Measurements from ENCODE around the gene FCRL3. TPM values are rescaled to one million over a fixed set of nuclear protein-coding genes. Genes with fewer than 3 reads are reported as not detected.

Gene FCRL3
- total and polyA plus RNA-seq, 2 of the 4 experiments (the other 2 are of a cell fraction): not detected

- CTCF ChIA-PET: interaction anchor here (0.6 kb wide), 1 partner anchor 10 kb away, joined by 4 read pairs; no protein-coding TSS in a partner anchor
- Histone ChIP-seq H4K20me1 (ENCODE audit: insufficient read depth, low read length) (no peaks in the 10 kb centered on the region), H3K56ac (ENCODE audit: extremely low read depth, insufficient read depth, low read length) (no peak overlapping the region), H3K23ac (ENCODE audit: low read depth, low read length) (no peak overlapping the region), H2BK120ac (ENCODE audit: low read depth, low read length) (no peak overlapping the region), H3K9me3 (ENCODE audit: control insufficient read depth, insufficient read depth, low read length) (no peaks in the 10 kb centered on the region), H2AK9ac (replicated peaks; ENCODE audit: low read depth, low read length, poor library complexity) (no peak overlapping the region), H3K4me2 (ENCODE audit: low read depth, low read length) (no peak overlapping the region), H4K5ac (ENCODE audit: low read depth, low read length) (no peak overlapping the region), H3K14ac (replicated peaks; ENCODE audit: low read depth, low read length) (no peak overlapping the region), H2AFZ (replicated peaks; ENCODE audit: low read length, poor library complexity) (no peak overlapping the region), H3K27ac (ENCODE audit: insufficient read depth, low read length) (no peak overlapping the region), H3K9ac (ENCODE audit: low read depth, low read length) (no peak overlapping the region), H2BK5ac (ENCODE audit: low read depth, low read length, poor library complexity, severe bottlenecking) (no peak overlapping the region), H3K4me1 (ENCODE audit: control insufficient read depth, insufficient read depth, low read length) (no peaks in the 10 kb centered on the region), H3K9me1 (ENCODE audit: insufficient read depth, low read length) (no peaks in the 10 kb centered on the region), H3K36me3 (ENCODE audit: control insufficient read depth, insufficient read depth, low read length) (no peaks in the 10 kb centered on the region), H3K4ac (ENCODE audit: low read depth, low read length) (no peak overlapping the region), H3K18ac (ENCODE audit: low read depth, low read length) (no peak overlapping the region), H2BK20ac (ENCODE audit: low read depth, low read length) (no peak overlapping the region), H4K91ac (ENCODE audit: insufficient read depth, low read depth, low read length) (no peak overlapping the region), H3K4me3 (ENCODE audit: insufficient read depth, low read depth, low read length) (no peak overlapping the region), H3K79me1 (ENCODE audit: low read depth in 1 of 2, low read length in 2 of 2) (no peaks in the 10 kb centered on the region), H4K8ac (ENCODE audit: low read depth in 2 of 2, low read length in 2 of 2) (no peak overlapping the region), H3K27me3 (ENCODE audit: control insufficient read depth, insufficient read depth, low read length) (no peaks in the 10 kb centered on the region), H2BK15ac (ENCODE audit: low read depth, low read length) (no peak overlapping the region), H2AK5ac (ENCODE audit: low read depth, low read length) (no peak overlapping the region)
- TF ChIP-seq MAZ (IDR thresholded peaks at IDR 0.05; ENCODE audit: borderline replicate concordance, low read depth, low read length) (no peak), RAD21 (IDR thresholded peaks at IDR 0.05; ENCODE audit: low read length) (no peak), SMC3 (IDR thresholded peaks at IDR 0.05; ENCODE audit: low read depth, low read length) (no peak), MAFK (IDR thresholded peaks at IDR 0.05; ENCODE audit: low read depth, low read length) (no peak), RFX5 (IDR thresholded peaks at IDR 0.05; ENCODE audit: low read depth, low read length) (no peak), CHD1 (IDR thresholded peaks at IDR 0.05; ENCODE audit: low read depth, low read length) (no peak), ELK1 (IDR thresholded peaks at IDR 0.05; ENCODE audit: borderline replicate concordance, low read depth, low read length) (no peak), RCOR1 (IDR thresholded peaks at IDR 0.05; ENCODE audit: insufficient replicate concordance, low read length) (no peak), USF2 (IDR thresholded peaks at IDR 0.05; ENCODE audit: low read depth, low read length) (no peak), CTCF (conservative IDR thresholded peaks at IDR 0.05; ENCODE audit: low read depth, low read length) (no peak), CEBPB (IDR thresholded peaks at IDR 0.05; ENCODE audit: low read depth, low read length) (no peak), MXI1 (IDR thresholded peaks at IDR 0.05; ENCODE audit: borderline replicate concordance, low read depth, low read length) (no peak), POLR2A (IDR thresholded peaks at IDR 0.05; ENCODE audit: low read depth, low read length) (no peak), NFE2L2 (IDR thresholded peaks at IDR 0.05; ENCODE audit: low read depth, low read length) (no peak), BHLHE40 (IDR thresholded peaks at IDR 0.05; ENCODE audit: low read depth, low read length) (no peak), FOS (IDR thresholded peaks at IDR 0.05; ENCODE audit: low read depth, low read length) (no peak)
- intact Hi-C loops (cut with micrococcal nuclease): no loop called here
- WGBS, 2 experiments (ENCODE audit: extremely low coverage in 2 of 2, insufficient read length in 1 of 2): no CpG with 5 or more reads among the region's 3 CpGs
- DNase-seq: no peak
- no peak for ATAC-seq (ENCODE audit: low read depth)
- in situ Hi-C loops (cut with MboI; ENCODE audit: low sequenced_read_pairs): no loop called here
- POLR2A ChIA-PET (ENCODE audit: unreplicated experiment): no interaction called here
- no TSS peak for BruUV-seq (replicated peaks)
- dilution Hi-C loops (cut with HindIII; ENCODE audit: low sequenced_read_pairs, unreplicated experiment): no loop called here
Measured at GRCh38 chr1:157653494-157653873, 47.1 kb downstream of the FCRL3 start.
